AG10803 (cell line): ENCODE results near the gene NFKBIZ.
A peak's percentile ranks its signal among the peaks of the same experiment; 100 is the strongest.

Experiments used
- DNase-seq: peaks from one replicate; pipeline ENCODE4 v3.0.0; 2010; ENCODE audit warnings: low read depth
- H3K4me3 ChIP-seq: 2 replicates; pipeline ENCODE4 v1.5.1; 2011; ENCODE audit warnings: mild to moderate bottlenecking, low read length, control low read depth
- TF ChIP-seq, protein P1 (sequence below): conservative IDR thresholded peaks from 2 replicates; pipeline ENCODE4 v1.5.1; 2011; ENCODE audit warnings: mild to moderate bottlenecking, low read length, control low read depth, inconsistent platforms

NFKBIZ gene

GRCh38 chr3:101825904-101826445 is 23.3 kb upstream of the NFKBIZ start:
- no peak overlapping the region for H3K4me3 ChIP-seq
- DNase-seq, result peak; percentile 31
- TF ChIP-seq, protein P1, sequence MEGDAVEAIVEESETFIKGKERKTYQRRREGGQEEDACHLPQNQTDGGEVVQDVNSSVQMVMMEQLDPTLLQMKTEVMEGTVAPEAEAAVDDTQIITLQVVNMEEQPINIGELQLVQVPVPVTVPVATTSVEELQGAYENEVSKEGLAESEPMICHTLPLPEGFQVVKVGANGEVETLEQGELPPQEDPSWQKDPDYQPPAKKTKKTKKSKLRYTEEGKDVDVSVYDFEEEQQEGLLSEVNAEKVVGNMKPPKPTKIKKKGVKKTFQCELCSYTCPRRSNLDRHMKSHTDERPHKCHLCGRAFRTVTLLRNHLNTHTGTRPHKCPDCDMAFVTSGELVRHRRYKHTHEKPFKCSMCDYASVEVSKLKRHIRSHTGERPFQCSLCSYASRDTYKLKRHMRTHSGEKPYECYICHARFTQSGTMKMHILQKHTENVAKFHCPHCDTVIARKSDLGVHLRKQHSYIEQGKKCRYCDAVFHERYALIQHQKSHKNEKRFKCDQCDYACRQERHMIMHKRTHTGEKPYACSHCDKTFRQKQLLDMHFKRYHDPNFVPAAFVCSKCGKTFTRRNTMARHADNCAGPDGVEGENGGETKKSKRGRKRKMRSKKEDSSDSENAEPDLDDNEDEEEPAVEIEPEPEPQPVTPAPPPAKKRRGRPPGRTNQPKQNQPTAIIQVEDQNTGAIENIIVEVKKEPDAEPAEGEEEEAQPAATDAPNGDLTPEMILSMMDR, result no peak

GRCh38 chr3:101827211-101828174 is 21.8 kb upstream of the NFKBIZ start:
- TF ChIP-seq, protein P1, result no peak
- DNase-seq, result peak; percentile 58
- H3K4me3 ChIP-seq, result peak overlapping the region; percentile 70

- TF ChIP-seq, protein P1, result no peak
- H3K4me3 ChIP-seq, result peak overlapping the region; percentile 70
- DNase-seq, result no peak
Observed at GRCh38 chr3:101828276-101828675, 21.0 kb upstream of the NFKBIZ start.

DNA sequence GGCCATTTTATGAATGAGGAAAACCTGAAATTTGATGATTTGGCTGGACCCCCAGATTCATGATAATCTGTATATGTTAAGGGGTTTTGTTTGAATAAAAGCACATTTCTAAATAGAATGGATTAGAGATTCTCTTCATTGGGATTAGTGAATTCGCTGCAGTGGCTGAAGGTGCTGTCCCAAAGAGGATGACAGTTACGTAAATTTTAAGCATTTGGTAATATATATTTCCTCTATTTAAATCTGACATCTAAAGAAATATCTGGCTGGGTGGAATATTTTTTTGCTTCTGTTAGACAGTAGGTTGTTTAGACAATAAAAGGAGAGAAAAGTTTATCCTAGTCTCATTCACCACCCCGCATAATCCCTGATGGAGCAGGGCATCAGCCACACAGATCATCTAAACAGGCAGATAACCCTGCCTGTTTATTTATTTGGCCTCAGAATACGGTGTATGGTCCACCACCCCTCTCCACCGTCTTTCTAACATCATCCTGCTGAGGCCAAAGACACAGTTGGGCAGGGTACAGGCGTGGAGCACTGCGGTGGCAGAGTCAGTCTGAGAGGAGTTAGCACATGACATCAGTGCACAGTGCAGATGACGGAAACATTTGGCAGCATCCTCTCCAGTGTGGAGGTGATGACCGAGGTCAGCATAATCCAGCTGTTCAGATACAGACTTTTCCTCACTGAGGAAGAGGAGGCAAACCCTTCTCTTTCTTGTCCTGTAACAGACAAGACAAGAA is 20.4 kb upstream of the NFKBIZ start:
- peak; percentile 64 for DNase-seq
- TF ChIP-seq, protein P1, result no peak
- H3K4me3 ChIP-seq, result no peak overlapping the region

DNA sequence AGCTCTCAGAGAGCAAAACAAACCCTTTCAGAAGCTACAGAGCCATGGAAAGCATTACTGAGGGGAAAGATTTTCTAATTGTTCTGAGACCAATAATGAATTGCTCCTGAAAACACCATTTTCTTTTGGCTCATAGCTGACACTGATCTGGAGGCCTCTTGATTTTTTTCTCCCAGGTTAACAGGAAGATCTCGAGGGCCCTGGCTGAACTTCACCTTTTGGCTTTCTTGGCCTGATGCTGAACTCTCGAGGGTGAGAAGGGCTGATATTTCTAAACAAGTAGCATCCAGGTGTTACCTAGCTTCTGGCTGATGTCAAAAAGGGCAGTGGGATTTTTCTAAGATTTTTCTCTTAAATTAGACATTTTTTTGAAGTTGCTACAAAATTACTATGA is 19.9 kb upstream of the NFKBIZ start:
- no peak for DNase-seq
- TF ChIP-seq, protein P1, result no peak
- no peak overlapping the region for H3K4me3 ChIP-seq

- DNase-seq, result no peak
- no peak overlapping the region for H3K4me3 ChIP-seq
- TF ChIP-seq, protein P1, result no peak
Observed at GRCh38 chr3:101829874-101830273, 19.4 kb upstream of the NFKBIZ start.
